ENCODE data around the gene TMEM245. TPM values are rescaled to one million over a fixed set of nuclear protein-coding genes. Genes with fewer than 3 reads are reported as not detected.

The TMEM245 gene
- total RNA-seq, 1 experiment from 2014 or later: 52.2 TPM

DNA sequence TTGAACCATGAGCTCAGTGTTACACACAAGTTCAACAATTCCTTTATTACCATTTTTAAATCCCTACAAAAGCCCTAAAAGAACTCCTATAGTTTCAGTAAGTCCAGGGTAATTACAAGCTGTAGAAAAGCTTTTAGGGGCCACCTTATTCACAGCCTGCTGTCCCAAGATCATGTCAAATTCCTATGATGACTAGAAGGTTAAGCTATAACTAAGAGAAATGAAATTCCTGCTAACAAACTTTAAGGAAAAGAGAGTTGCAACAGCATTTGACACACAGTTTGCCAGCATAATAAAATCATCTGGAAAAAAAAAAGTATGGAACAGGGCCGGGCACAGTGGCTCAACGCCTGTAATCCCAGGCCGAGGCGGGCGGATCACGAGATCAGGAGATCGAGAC, 31.5 kb downstream of the TMEM245 start:
- no peak for DNase-seq
- H3K4me1 Mint-ChIP-seq (ENCODE audit: low read depth, unreplicated experiment): peaks cover 29% of the 10 kb centered on the region
- intact Hi-C loops (cut with micrococcal nuclease; ENCODE audit: unreplicated experiment): no loop called here
- peaks cover 21% of the 10 kb centered on the region for H3K36me3 Mint-ChIP-seq (ENCODE audit: insufficient read depth, unreplicated experiment)
- TF ChIP-seq, protein P1, sequence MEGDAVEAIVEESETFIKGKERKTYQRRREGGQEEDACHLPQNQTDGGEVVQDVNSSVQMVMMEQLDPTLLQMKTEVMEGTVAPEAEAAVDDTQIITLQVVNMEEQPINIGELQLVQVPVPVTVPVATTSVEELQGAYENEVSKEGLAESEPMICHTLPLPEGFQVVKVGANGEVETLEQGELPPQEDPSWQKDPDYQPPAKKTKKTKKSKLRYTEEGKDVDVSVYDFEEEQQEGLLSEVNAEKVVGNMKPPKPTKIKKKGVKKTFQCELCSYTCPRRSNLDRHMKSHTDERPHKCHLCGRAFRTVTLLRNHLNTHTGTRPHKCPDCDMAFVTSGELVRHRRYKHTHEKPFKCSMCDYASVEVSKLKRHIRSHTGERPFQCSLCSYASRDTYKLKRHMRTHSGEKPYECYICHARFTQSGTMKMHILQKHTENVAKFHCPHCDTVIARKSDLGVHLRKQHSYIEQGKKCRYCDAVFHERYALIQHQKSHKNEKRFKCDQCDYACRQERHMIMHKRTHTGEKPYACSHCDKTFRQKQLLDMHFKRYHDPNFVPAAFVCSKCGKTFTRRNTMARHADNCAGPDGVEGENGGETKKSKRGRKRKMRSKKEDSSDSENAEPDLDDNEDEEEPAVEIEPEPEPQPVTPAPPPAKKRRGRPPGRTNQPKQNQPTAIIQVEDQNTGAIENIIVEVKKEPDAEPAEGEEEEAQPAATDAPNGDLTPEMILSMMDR (IDR thresholded peaks at IDR 0.05; ENCODE audit: unreplicated experiment): no peak
- no TSS peak for BruUV-seq (replicated peaks)
- no peak overlapping the region for H3K4me3 Mint-ChIP-seq (ENCODE audit: low read depth, unreplicated experiment)
- peak overlapping the region; percentile 61 for H3K27ac Mint-ChIP-seq (ENCODE audit: unreplicated experiment)
- H3K9me3 Mint-ChIP-seq (ENCODE audit: low read depth, unreplicated experiment): no peaks in the 10 kb centered on the region
- CTCF ChIA-PET: interaction anchor here (0.6 kb wide), 1 partner anchor 1002 kb away, joined by 3 read pairs; no protein-coding TSS in a partner anchor
- H3K27me3 Mint-ChIP-seq (ENCODE audit: unreplicated experiment): no peaks in the 10 kb centered on the region

DNA sequence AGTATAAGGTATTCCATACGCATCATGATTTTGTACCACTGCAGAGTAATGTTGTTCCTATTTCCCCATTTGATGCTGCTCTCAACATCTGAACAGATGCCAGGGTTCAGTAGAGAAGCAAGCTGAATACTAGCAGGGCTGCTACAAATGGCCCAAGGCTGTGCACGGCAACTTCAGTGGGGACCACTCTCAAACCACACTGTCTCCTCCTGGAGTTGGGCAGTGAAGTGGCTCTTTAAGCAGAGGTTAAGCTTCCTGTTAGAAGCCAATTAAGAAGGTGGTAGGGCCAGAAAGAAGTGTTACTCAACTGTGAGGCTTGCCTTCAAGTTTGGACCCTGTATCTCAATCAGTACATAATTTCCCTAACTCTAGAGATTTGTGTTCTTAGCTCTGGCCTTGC, 32.0 kb downstream of the TMEM245 start:
- Mint-ChIP-seq H3K27me3 (ENCODE audit: unreplicated experiment) (no peaks in the 10 kb centered on the region), H3K9me3 (ENCODE audit: low read depth, unreplicated experiment) (no peaks in the 10 kb centered on the region), H3K27ac (ENCODE audit: unreplicated experiment) (peak overlapping the region; percentile 61), H3K4me3 (ENCODE audit: low read depth, unreplicated experiment) (no peak overlapping the region), H3K36me3 (ENCODE audit: insufficient read depth, unreplicated experiment) (peaks cover 18% of the 10 kb centered on the region), H3K4me1 (ENCODE audit: low read depth, unreplicated experiment) (peaks cover 24% of the 10 kb centered on the region)
- no peak for DNase-seq
- TF ChIP-seq, protein P1 (IDR thresholded peaks at IDR 0.05; ENCODE audit: unreplicated experiment): no peak
- CTCF ChIA-PET: interaction anchor here (0.6 kb wide), 1 partner anchor 1003 kb away, joined by 3 read pairs; no protein-coding TSS in a partner anchor
- intact Hi-C loops (cut with micrococcal nuclease; ENCODE audit: unreplicated experiment): loop anchor here (1.0 kb wide), 1 partner anchor 11 kb away; no protein-coding TSS in a partner anchor
- no TSS peak for BruUV-seq (replicated peaks)

DNA sequence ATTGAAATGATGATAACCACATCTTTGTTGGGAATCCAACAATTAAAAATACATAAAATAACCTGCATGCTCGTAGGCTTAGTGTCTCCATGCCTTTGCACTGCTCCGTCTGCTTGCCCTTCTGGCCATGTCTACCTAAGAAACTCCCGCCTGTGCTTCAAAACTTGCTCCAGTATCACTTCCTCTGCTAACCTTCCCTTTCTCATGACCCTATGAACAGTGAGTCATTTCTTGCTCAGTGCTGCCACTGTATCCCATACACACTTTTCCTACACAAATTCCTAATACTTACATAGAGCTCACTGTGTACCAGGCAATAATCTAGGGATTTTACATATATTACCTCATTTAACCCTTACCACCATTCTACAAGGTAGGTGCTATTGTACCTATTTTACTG, 33.5 kb downstream of the TMEM245 start:
- CTCF ChIA-PET: interaction anchor here (1.1 kb wide), 1 partner anchor 259 kb away, joined by 3 read pairs; no protein-coding TSS in a partner anchor
- TF ChIP-seq, protein P1 (IDR thresholded peaks at IDR 0.05; ENCODE audit: unreplicated experiment): no peak
- H3K4me3 Mint-ChIP-seq (ENCODE audit: low read depth, unreplicated experiment): no peak overlapping the region
- peaks cover 14% of the 10 kb centered on the region for H3K4me1 Mint-ChIP-seq (ENCODE audit: low read depth, unreplicated experiment)
- intact Hi-C loops (cut with micrococcal nuclease; ENCODE audit: unreplicated experiment): no loop called here
- BruUV-seq (replicated peaks): no TSS peak
- no peaks in the 10 kb centered on the region for H3K9me3 Mint-ChIP-seq (ENCODE audit: low read depth, unreplicated experiment)
- H3K27me3 Mint-ChIP-seq (ENCODE audit: unreplicated experiment): no peaks in the 10 kb centered on the region
- no peak for DNase-seq
- peaks cover 15% of the 10 kb centered on the region for H3K36me3 Mint-ChIP-seq (ENCODE audit: insufficient read depth, unreplicated experiment)
- no peak overlapping the region for H3K27ac Mint-ChIP-seq (ENCODE audit: unreplicated experiment)

DNA sequence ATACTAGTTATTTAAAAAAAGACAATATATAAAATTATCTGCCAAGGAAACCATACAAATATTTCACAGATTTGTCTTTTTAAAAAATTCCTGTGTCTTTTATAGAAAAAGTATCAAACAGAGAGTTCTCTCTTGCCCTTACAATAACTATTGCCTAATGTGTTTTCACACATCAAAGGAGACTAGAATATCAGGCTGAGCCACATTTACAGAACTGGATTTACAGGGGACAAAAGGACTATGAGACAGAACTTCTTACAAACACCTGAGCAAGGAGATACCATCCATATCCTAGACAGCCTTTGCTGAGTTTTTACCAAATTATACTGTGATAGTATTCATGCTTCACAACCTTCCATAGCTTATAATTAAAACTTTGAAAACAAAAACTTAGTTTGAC, 34.2 kb downstream of the TMEM245 start:
- Mint-ChIP-seq H3K4me3 (ENCODE audit: low read depth, unreplicated experiment) (no peak overlapping the region), H3K27me3 (ENCODE audit: unreplicated experiment) (no peaks in the 10 kb centered on the region), H3K27ac (ENCODE audit: unreplicated experiment) (no peak overlapping the region), H3K4me1 (ENCODE audit: low read depth, unreplicated experiment) (peaks cover 14% of the 10 kb centered on the region), H3K9me3 (ENCODE audit: low read depth, unreplicated experiment) (no peaks in the 10 kb centered on the region), H3K36me3 (ENCODE audit: insufficient read depth, unreplicated experiment) (peaks cover 15% of the 10 kb centered on the region)
- DNase-seq: no peak
- TF ChIP-seq, protein P1 (IDR thresholded peaks at IDR 0.05; ENCODE audit: unreplicated experiment): no peak
- no TSS peak for BruUV-seq (replicated peaks)
- CTCF ChIA-PET: no interaction called here
- intact Hi-C loops (cut with micrococcal nuclease; ENCODE audit: unreplicated experiment): no loop called here
